Heart right ventricle (tissue), 16 donors: ENCODE data around the gene WIPF1. TPM values are rescaled to one million over a fixed set of nuclear protein-coding genes. Genes with fewer than 3 reads are reported as not detected.
A peak's percentile ranks its signal among the peaks of the same experiment; 100 is the strongest.

Experiments used
- ATAC-seq, 8 donors: fragments of 200-7000 bp; cut with Tn5 transposase; one replicate each; pipeline ENCODE4 v1.9.1; 2020; ENCODE audit warnings: mild to moderate bottlenecking in 8 of 8, moderate library complexity in 8 of 8, moderate number of reproducible peaks in 1 of 8
- DNase-seq, 2 donors: peaks; one replicate each; pipeline ENCODE4 v3.0.0-alpha.2; 2020
- H3K27ac ChIP-seq, 10 donors: fragments of 200-600 bp; sonication (generic) in 2 of 10; one replicate each; pipeline versions ENCODE4 v1.5.0 to v1.8.0; 2020 to 2022; ENCODE audit warnings: mild to moderate bottlenecking in 3 of 10
- H3K27me3 ChIP-seq, 7 donors: fragments of 200-600 bp; one replicate each; pipeline ENCODE4 v1.8.0; 2021 to 2022; ENCODE audit warnings: mild to moderate bottlenecking in 2 of 7
- H3K36me3 ChIP-seq, 9 donors: fragments of 200-600 bp; sonication (generic) in 1 of 9; one replicate each; pipeline versions ENCODE4 v1.5.0 to v1.8.0; 2020 to 2022; ENCODE audit warnings: mild to moderate bottlenecking in 2 of 9
- H3K4me1 ChIP-seq, 9 donors: fragments of 200-600 bp; sonication (generic) in 1 of 9; one replicate each; pipeline versions ENCODE4 v1.5.0 to v1.8.0; 2020 to 2022; ENCODE audit warnings: mild to moderate bottlenecking in 4 of 9
- H3K4me3 ChIP-seq, 10 donors: fragments of 200-600 bp; sonication (generic) in 2 of 10; one replicate each; pipeline versions ENCODE4 v1.5.0 to v1.8.0; 2020 to 2022; ENCODE audit warnings: mild to moderate bottlenecking in 7 of 10, moderate library complexity in 2 of 10
- H3K9me3 ChIP-seq, 11 donors: fragments of 200-600 bp in 10 of 11; sonication (generic) in 2 of 11; one replicate each; pipeline versions ENCODE4 v1.5.0 to v1.8.0; 2013 to 2022; ENCODE audit warnings: mild to moderate bottlenecking in 2 of 11, control low read depth in 1 of 11, moderate library complexity in 1 of 11
- WGBS, 2 donors: extraction: QIAGEN DNeasy Blood & Tissue Kit; methylation state at CpG; one replicate each; pipeline ENCODE4 v1.1.7; 2013; ENCODE audit warnings: inconsistent platforms in 1 of 2; 5-methylcytosine and 5-hydroxymethylcytosine counted together
- intact Hi-C, 10 donors: fragments of 100-400 bp; cut with DNase I; formaldehyde crosslinking; loops; one replicate each; pipeline versions ENCODE4 v1.11.1 to v1.14.2; 2022
- polyA plus RNA-seq, 2 donors: library from polyadenylated mRNA; stranded (reverse); fragments of 200-250 nt; gene quantifications; one replicate each; pipeline ENCODE4 v1.2.3, GENCODE V29; 2013
- total RNA-seq, 10 donors: library from RNA; stranded (reverse); fragmentation: NEBNext Ultra II Directional in 3 of 10; extraction: Animal tissue kit (Norgen Biotek cat#: 25700) in 3 of 10; gene quantifications; one replicate each; pipeline versions ENCODE4 v1.2.1 to v1.2.4, GENCODE V29; 2021 to 2023
- TF ChIP-seq, protein P1 (sequence below), 9 donors: fragments of 200-600 bp; sonication (generic) in 2 of 9; IDR thresholded peaks; one replicate each; pipeline versions ENCODE4 v1.5.0 to v1.8.0; 2021 to 2022; ENCODE audit warnings: antibody characterized with exemption in 9 of 9, mild to moderate bottlenecking in 5 of 9, moderate library complexity in 1 of 9
- donor health status: Arrhythmogenic right ventricular cardiomyopathy.
- donor health status: ischemic (EF 13 %, LVEDD 7.1; RV severe dilation, severe dysfunction).
- donor health status: healthy with polysubstance abuse.
- donor health status: DM: no; HTN: yes; CAD: no.
- donor health status: DM: no; HTN: no; CAD: no.
- donor health status: ischemic (EF 25% LVEDD 6.9; RV normal size, moderate dysfunction).
- donor health status: ischemic (EF 25% LVEDD 5.7; RV mildly dilated, moderate dysfunction).
- donor health status: healthy.
- donor health status: DM: yes; HTN: yes; CAD: no.
- donor health status: Ischemic cardiomyopathy.
- donor health status: ischemic (EF 35%, LVEDD 5.7; RV mildly dilated, moderate dysfunction).
- donor health status: nonischemic (EF 11% LVEDD 7.7; RV severe dilation, severe dysfunction).
- donor health status: DM: yes; HTN: yes; CAD: no.
- donor health status: PGD.
- donor health status: ischemic (EF 29% LVEDD 5.4; RV normal size, mild dysfunction).
- donor health status: nonischemic (EF 23%, LVEDD 6.1; RV moderate dilation, normal function).

The WIPF1 gene
- total and polyA plus RNA-seq, 12 donors = 9.1 to 48.1 (median 15.6) TPM

DNA sequence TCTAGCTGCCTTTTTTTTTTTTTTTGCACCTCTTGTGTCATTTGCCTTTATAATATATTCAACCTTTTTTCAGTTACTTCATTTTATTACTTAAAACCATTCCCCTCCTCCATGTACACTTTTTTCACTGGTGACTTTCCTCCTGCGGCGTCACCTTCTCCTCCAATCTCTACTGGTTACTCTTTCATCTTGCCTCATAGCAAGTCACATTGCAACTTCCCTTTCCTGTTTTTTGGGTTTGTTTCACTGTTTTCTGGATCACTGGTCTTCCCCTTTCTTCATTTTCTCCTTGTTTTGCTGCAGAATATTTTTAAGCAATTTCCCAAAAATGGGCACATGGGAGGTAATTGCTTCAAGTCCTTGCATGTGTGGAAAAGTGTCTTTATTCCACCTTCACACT, 73.1 kb downstream of the WIPF1 start:
- peaks cover 0 to 6% (median 0%) of the 10 kb centered on the region in 7 donors for H3K27me3 ChIP-seq
- H3K4me3 ChIP-seq = no peak overlapping the region
- H3K27ac ChIP-seq = peak overlapping the region in 1 of 10 donors; percentile 82
- intact Hi-C loops = loop anchor here in 6 of 10 donors (5.0 to 10.0 kb wide), 2 partner anchors 60 to 62 kb away; no protein-coding TSS in a partner anchor
- 87 to 91% methylated on average over 2 of the region's 2 CpGs for WGBS, 2 donors
- H3K36me3 ChIP-seq = no peaks in the 10 kb centered on the region
- H3K4me1 ChIP-seq = peaks cover 0 to 26% (median 0%) of the 10 kb centered on the region in 9 donors
- TF ChIP-seq, protein P1, sequence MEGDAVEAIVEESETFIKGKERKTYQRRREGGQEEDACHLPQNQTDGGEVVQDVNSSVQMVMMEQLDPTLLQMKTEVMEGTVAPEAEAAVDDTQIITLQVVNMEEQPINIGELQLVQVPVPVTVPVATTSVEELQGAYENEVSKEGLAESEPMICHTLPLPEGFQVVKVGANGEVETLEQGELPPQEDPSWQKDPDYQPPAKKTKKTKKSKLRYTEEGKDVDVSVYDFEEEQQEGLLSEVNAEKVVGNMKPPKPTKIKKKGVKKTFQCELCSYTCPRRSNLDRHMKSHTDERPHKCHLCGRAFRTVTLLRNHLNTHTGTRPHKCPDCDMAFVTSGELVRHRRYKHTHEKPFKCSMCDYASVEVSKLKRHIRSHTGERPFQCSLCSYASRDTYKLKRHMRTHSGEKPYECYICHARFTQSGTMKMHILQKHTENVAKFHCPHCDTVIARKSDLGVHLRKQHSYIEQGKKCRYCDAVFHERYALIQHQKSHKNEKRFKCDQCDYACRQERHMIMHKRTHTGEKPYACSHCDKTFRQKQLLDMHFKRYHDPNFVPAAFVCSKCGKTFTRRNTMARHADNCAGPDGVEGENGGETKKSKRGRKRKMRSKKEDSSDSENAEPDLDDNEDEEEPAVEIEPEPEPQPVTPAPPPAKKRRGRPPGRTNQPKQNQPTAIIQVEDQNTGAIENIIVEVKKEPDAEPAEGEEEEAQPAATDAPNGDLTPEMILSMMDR (IDR thresholded peaks at IDR 0.05) = no peak
- ATAC-seq = peak in 4 of 8 donors; percentile 37 to 67 (median 42)
- peaks cover 0 to 13% (median 0%) of the 10 kb centered on the region in 11 donors for H3K9me3 ChIP-seq
- no peak for DNase-seq

DNA sequence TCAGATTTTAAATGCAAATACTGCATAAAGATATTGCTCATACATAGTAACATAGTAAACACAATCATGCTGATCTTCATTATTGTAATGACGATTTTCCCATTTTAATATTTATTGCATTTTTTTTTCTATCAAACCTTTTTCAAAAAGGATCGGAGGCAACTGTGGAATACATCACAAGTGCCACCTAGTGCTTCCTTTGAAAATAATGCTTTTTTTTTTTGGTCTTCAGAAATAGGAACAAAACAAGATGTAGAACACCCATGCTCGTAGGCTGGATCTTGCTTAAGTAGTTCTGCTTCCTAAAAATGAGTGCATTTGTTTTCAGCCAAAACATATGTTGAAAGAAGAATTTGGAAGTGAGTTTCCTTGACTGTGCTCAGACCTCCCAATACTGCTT, 75.1 kb downstream of the WIPF1 start:
- H3K4me3 ChIP-seq = no peak overlapping the region
- no peaks in the 10 kb centered on the region for H3K36me3 ChIP-seq
- TF ChIP-seq, protein P1 (IDR thresholded peaks at IDR 0.05) = peak in 7 of 9 donors; percentile 23 to 58 (median 46)
- peak overlapping the region in 1 of 10 donors; percentile 82 for H3K27ac ChIP-seq
- WGBS, 2 donors = 17 to 36% methylated on average over 3 of the region's 3 CpGs
- H3K9me3 ChIP-seq = peaks cover 0 to 3% (median 0%) of the 10 kb centered on the region in 11 donors
- H3K27me3 ChIP-seq = peaks cover 0 to 6% (median 0%) of the 10 kb centered on the region in 7 donors
- peaks cover 0 to 26% (median 0%) of the 10 kb centered on the region in 9 donors for H3K4me1 ChIP-seq
- intact Hi-C loops = loop anchor here in 8 of 10 donors (2.0 to 10.0 kb wide), 4 partner anchors 58 to 60 kb away; no protein-coding TSS in a partner anchor
- DNase-seq = no peak
- peak in 3 of 8 donors; percentile 27 to 58 (median 34) for ATAC-seq

DNA sequence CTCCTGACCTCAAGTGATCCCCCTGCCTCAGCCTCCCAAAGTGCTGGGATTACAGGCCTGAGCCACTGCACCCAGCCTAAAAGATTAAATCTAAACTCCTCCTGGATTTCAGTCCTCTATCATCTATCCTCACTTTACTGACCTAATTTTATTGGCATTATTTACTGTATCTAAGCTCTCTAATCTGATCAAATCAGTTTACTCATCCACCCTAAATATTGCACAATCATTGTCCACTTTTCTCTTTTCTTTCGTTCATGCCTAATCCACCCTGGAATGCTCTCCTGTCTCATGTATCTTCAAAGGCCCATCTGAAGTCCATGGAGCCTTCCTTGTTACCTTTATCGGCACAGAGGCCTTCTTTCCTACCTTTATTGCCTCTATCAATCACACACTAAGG, 79.2 kb downstream of the WIPF1 start:
- 84 to 92% methylated on average over 2 of the region's 2 CpGs for WGBS, 2 donors
- ATAC-seq = no peak
- H3K27me3 ChIP-seq = peaks cover 0 to 6% (median 0%) of the 10 kb centered on the region in 7 donors
- no peaks in the 10 kb centered on the region for H3K36me3 ChIP-seq
- intact Hi-C loops = no loop called here
- no peak for DNase-seq
- no peak overlapping the region for H3K4me3 ChIP-seq
- no peak overlapping the region for H3K27ac ChIP-seq
- TF ChIP-seq, protein P1 (IDR thresholded peaks at IDR 0.05) = no peak
- H3K9me3 ChIP-seq = no peaks in the 10 kb centered on the region
- peaks cover 0 to 10% (median 0%) of the 10 kb centered on the region in 9 donors for H3K4me1 ChIP-seq

DNA sequence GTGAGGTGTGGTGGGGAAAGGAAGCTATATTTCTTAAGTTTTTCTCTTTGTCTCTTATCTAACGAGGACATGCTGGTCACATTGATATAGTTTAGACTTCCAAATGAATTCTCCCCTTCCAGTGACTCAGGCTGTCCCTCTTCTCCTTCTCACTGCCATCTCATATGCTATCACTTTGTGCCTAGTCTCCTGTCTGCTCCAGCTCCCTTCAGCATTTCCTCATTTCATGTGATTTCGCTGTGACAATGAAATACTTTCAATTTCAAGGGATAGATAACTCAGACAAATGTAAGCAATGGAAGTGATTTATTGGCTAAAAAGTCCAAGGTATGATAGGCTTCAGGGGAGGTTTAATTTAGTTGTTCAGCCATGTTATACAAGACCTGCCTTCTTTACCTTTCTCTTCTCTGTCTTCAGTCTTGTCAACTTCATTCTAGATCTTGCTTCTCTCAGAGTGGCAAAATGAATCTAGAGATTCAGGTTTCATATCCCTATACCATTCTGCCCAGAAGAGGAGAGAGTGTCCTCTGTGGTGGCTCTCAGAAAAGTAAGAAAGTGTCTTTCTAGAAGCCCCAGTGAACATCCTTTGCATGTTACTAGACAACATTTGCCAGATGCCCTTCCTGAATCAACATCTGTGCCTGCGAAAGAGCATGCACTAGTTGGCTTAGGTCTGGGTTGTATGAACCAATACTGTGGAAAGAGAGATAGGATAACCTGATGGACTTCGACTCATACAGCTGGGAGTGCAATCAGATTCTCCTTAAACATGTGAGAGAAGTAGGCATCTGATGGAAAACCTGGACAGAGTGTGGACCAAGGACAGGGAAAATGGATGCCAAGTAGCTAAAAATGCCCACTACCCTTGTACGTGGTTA, 80.9 kb downstream of the WIPF1 start:
- H3K4me3 ChIP-seq = no peak overlapping the region
- ATAC-seq (no peak), DNase-seq (no peak)
- WGBS, 2 donors = 78 to 85% methylated on average over 5 of the region's 5 CpGs
- peaks cover 0 to 4% (median 0%) of the 10 kb centered on the region in 11 donors for H3K9me3 ChIP-seq
- H3K27me3 ChIP-seq = peaks cover 0 to 6% (median 0%) of the 10 kb centered on the region in 7 donors
- TF ChIP-seq, protein P1 (IDR thresholded peaks at IDR 0.05) = no peak
- H3K36me3 ChIP-seq = no peaks in the 10 kb centered on the region
- H3K27ac ChIP-seq = no peak overlapping the region
- H3K4me1 ChIP-seq = no peaks in the 10 kb centered on the region
- intact Hi-C loops = no loop called here
